Lung (tissue), 12 donors: Measurements from ENCODE around the gene ALPK1. TPM values are rescaled to one million over a fixed set of nuclear protein-coding genes. Genes with fewer than 3 reads are reported as not detected.

Experiments
- ATAC-seq: fragments of 200-7000 bp; cut with Tn5 transposase; one replicate; pipeline ENCODE4 v1.9.1; 2020; ENCODE audit warnings: moderate number of reproducible peaks; ENCODE audit not compliant: insufficient read depth, low FRiP score
- DNase-seq, 3 donors: peaks; one replicate each; pipeline ENCODE4 v3.0.0-alpha.2; 2013 to 2017
- H3K27ac ChIP-seq, 2 donors: one replicate each; pipeline ENCODE4 v1.5.1; 2013; ENCODE audit warnings: mild to moderate bottlenecking in 2 of 2, moderate library complexity in 2 of 2, control low read depth in 1 of 2, inconsistent platforms in 1 of 2, low read depth in 1 of 2, low read length in 1 of 2
- H3K27me3 ChIP-seq, 3 donors: one replicate each; pipeline ENCODE4 v1.5.1; 2013; ENCODE audit warnings: low read length in 2 of 3; ENCODE audit not compliant: control insufficient read depth in 3 of 3, insufficient read depth in 3 of 3
- H3K36me3 ChIP-seq, 4 donors: one replicate each; pipeline ENCODE4 v1.5.1; 2013; ENCODE audit warnings: low read length in 4 of 4, mild to moderate bottlenecking in 1 of 4, moderate library complexity in 1 of 4; ENCODE audit not compliant: control insufficient read depth in 4 of 4, insufficient read depth in 4 of 4
- H3K4me1 ChIP-seq, 5 donors: one replicate each; pipeline ENCODE4 v1.5.1; 2013; ENCODE audit warnings: low read length in 5 of 5, mild to moderate bottlenecking in 2 of 5, moderate library complexity in 1 of 5; ENCODE audit not compliant: control insufficient read depth in 5 of 5, insufficient read depth in 5 of 5
- H3K4me3 ChIP-seq: one replicate; pipeline ENCODE4 v1.5.1; 2013; ENCODE audit warnings: mild to moderate bottlenecking, control low read depth, moderate library complexity
- H3K9ac ChIP-seq, 2 donors: one replicate each; pipeline ENCODE4 v1.5.1; 2013; ENCODE audit warnings: low read length in 2 of 2, control low read depth in 1 of 2; ENCODE audit not compliant: insufficient read depth in 1 of 2
- H3K9me3 ChIP-seq, 4 donors: one replicate each; pipeline ENCODE4 v1.5.1; 2013; ENCODE audit warnings: low read length in 3 of 4, mild to moderate bottlenecking in 1 of 4, moderate library complexity in 1 of 4; ENCODE audit not compliant: control insufficient read depth in 4 of 4, insufficient read depth in 3 of 4
- WGBS, 2 donors: extraction: QIAGEN DNeasy Blood & Tissue Kit; methylation state at CpG; one replicate each; pipeline ENCODE4 v1.1.7; 2013; 5-methylcytosine and 5-hydroxymethylcytosine counted together
- polyA plus RNA-seq, 2 donors: library from polyadenylated mRNA; stranded (reverse); fragments of 200-250 nt; gene quantifications; one replicate each; pipeline ENCODE4 v1.2.1, GENCODE V29; 2013
- total RNA-seq, 2 donors: library from RNA; depleted of rRNA in 1 of 2; stranded (reverse); fragments of >200 nt in 1 of 2; gene quantifications; one replicate each; pipeline ENCODE4 v1.2.1, GENCODE V29; 2014 to 2021
- TF ChIP-seq, protein P1 (sequence below): IDR thresholded peaks from 2 replicates; pipeline ENCODE4 v1.5.1; 2012; ENCODE audit warnings: mild to moderate bottlenecking; ENCODE audit errors: control extremely low read depth, extremely low read depth
- donor health status: control.
- donor health status: control.
- donor health status: Bipolar disorder and iron deficiency.
- donor health status: healthy.
- donor health status: DM: yes; HTN: yes; CAD: no.

ALPK1 gene
- total and polyA plus RNA-seq, 4 donors: 8.9 to 57.2 (median 23.4) TPM

DNA sequence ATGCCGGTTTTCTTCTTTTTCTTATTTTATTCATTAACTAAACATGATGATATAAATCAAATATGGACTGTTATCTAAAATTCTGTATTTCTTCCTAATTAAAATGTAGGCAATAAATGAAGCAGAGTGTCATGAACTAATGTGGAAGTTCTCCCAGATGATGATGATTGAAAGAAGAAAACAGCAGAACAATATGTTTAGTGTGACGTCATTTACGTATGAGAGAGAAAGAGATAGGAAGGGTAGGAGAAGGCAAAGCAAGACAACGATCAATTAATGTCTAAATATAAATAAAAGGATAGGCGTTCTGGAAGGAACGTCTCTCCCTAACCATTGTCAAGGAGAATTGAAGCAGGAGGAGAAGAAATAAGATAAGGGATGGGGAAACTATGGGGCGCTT lies 113.6 kb downstream of the ALPK1 start:
- H3K36me3 ChIP-seq: peaks cover 0 to 9% (median 2%) of the 10 kb centered on the region in 4 donors
- no peak overlapping the region for H3K9ac ChIP-seq
- H3K27ac ChIP-seq: no peak overlapping the region
- TF ChIP-seq, protein P1, sequence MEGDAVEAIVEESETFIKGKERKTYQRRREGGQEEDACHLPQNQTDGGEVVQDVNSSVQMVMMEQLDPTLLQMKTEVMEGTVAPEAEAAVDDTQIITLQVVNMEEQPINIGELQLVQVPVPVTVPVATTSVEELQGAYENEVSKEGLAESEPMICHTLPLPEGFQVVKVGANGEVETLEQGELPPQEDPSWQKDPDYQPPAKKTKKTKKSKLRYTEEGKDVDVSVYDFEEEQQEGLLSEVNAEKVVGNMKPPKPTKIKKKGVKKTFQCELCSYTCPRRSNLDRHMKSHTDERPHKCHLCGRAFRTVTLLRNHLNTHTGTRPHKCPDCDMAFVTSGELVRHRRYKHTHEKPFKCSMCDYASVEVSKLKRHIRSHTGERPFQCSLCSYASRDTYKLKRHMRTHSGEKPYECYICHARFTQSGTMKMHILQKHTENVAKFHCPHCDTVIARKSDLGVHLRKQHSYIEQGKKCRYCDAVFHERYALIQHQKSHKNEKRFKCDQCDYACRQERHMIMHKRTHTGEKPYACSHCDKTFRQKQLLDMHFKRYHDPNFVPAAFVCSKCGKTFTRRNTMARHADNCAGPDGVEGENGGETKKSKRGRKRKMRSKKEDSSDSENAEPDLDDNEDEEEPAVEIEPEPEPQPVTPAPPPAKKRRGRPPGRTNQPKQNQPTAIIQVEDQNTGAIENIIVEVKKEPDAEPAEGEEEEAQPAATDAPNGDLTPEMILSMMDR: no peak
- peaks cover 0 to 3% (median 0%) of the 10 kb centered on the region in 4 donors for H3K9me3 ChIP-seq
- no peaks in the 10 kb centered on the region for H3K4me1 ChIP-seq
- DNase-seq: no peak
- ATAC-seq: no peak
- WGBS, 2 donors: 89 to 96% methylated on average over 7 of the region's 7 CpGs
- H3K4me3 ChIP-seq: no peak overlapping the region
- no peaks in the 10 kb centered on the region for H3K27me3 ChIP-seq

- ATAC-seq (no peak), DNase-seq (no peak)
- no peaks in the 10 kb centered on the region for H3K4me1 ChIP-seq
- H3K9ac ChIP-seq: no peak overlapping the region
- H3K27me3 ChIP-seq: no peaks in the 10 kb centered on the region
- H3K4me3 ChIP-seq: no peak overlapping the region
- TF ChIP-seq, protein P1: no peak
- peaks cover 0 to 9% (median 2%) of the 10 kb centered on the region in 4 donors for H3K36me3 ChIP-seq
- peaks cover 0 to 3% (median 0%) of the 10 kb centered on the region in 4 donors for H3K9me3 ChIP-seq
- WGBS, 2 donors: 81 to 91% methylated on average over 32 of the region's 32 CpGs
- H3K27ac ChIP-seq: no peak overlapping the region
Measured at GRCh38 chr4:112411781-112412550, 114.8 kb downstream of the ALPK1 start.

DNA sequence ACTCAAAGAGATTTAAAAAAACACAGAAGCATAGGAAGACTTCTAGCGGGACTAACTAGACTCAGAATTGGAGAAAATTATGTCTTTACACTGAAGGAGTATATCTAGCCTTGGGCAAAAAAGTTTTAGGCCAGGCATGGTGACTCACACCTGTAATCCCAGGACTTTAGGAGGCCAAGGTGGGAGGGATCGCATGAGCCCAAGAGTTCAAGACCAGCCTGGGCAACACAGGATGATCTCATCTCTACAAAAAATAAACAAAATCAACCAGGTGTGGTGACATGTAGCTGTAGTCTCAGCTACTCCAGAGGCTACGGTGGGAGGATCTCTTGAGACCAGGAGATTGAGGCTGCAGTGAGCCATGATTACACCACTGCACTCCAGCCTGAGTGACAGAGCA lies 119.3 kb downstream of the ALPK1 start:
- no peak overlapping the region for H3K27ac ChIP-seq
- H3K9me3 ChIP-seq: peaks cover 0 to 3% (median 0%) of the 10 kb centered on the region in 4 donors
- H3K36me3 ChIP-seq: peaks cover 0 to 9% (median 2%) of the 10 kb centered on the region in 4 donors
- TF ChIP-seq, protein P1: no peak
- no peaks in the 10 kb centered on the region for H3K4me1 ChIP-seq
- ATAC-seq: no peak
- no peak overlapping the region for H3K4me3 ChIP-seq
- 95 to 97% methylated on average over 3 of the region's 3 CpGs for WGBS, 2 donors
- H3K27me3 ChIP-seq: no peaks in the 10 kb centered on the region
- no peak overlapping the region for H3K9ac ChIP-seq
- no peak for DNase-seq

DNA sequence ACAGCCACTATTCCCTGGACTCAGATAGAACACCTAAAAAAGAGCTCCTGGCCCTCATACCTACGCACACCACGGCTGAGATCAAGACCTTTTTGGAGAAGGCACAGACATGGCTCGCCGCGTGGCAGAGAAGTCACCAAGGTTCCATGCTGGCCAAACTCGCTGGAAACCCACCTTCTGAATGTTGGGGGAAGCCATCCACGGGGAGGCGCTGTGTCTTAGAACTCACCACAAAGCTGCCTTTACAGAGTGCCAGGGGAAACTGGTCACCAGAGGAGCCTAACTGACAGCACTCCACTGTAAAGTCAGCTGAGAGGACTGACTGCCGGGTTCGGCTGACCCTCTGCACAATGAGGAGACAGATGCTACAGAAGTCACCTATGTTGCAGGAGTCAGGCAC lies 120.9 kb downstream of the ALPK1 start:
- Histone ChIP-seq H3K4me3 (no peak overlapping the region), H3K9ac (no peak overlapping the region), H3K36me3 (peaks cover 0 to 9% (median 2%) of the 10 kb centered on the region in 4 donors), H3K4me1 (peaks cover 0 to 6% (median 0%) of the 10 kb centered on the region in 5 donors), H3K9me3 (no peaks in the 10 kb centered on the region), H3K27me3 (no peaks in the 10 kb centered on the region), H3K27ac (no peak overlapping the region)
- TF ChIP-seq, protein P1: no peak
- ATAC-seq: no peak
- no peak for DNase-seq
- 79 to 80% methylated on average over 10 of the region's 10 CpGs for WGBS, 2 donors
